Amniotic stem cell (primary cell): Measurements from ENCODE around the gene TNFSF10.

Experiments
- DNase-seq: peaks from one replicate; lab custom pipeline; 2025; lab: John Stamatoyannopoulos, UW

The TNFSF10 gene

GRCh38 chr3:172516318-172517214 is 6.7 kb downstream of the TNFSF10 start:
- no peak for DNase-seq

- no peak for DNase-seq
Measured at GRCh38 chr3:172515130-172515918, 7.9 kb downstream of the TNFSF10 start.

- DNase-seq = no peak
Measured at GRCh38 chr3:172514678-172515077, 8.6 kb downstream of the TNFSF10 start.

- no peak for DNase-seq
Measured at GRCh38 chr3:172513488-172513887, 9.7 kb downstream of the TNFSF10 start.

GRCh38 chr3:172511783-172512762 is 11.2 kb downstream of the TNFSF10 start:
- no peak for DNase-seq

- DNase-seq = no peak
Measured at GRCh38 chr3:172506094-172506493, 17.1 kb downstream of the TNFSF10 start.

GRCh38 chr3:172501540-172501939 is 21.7 kb downstream of the TNFSF10 start:
- no peak for DNase-seq

- DNase-seq = peak; percentile 74
Measured at GRCh38 chr3:172490198-172490669, 33.0 kb downstream of the TNFSF10 start.

- no peak for DNase-seq
Measured at GRCh38 chr3:172478116-172478515, 45.1 kb downstream of the TNFSF10 start.

- DNase-seq = no peak
Measured at GRCh38 chr3:172476347-172476746, 46.9 kb downstream of the TNFSF10 start.

- DNase-seq = no peak
Measured at GRCh38 chr3:172475703-172476102, 47.5 kb downstream of the TNFSF10 start.

GRCh38 chr3:172471903-172472302 is 51.3 kb downstream of the TNFSF10 start:
- DNase-seq = no peak

GRCh38 chr3:172470588-172470987 is 52.6 kb downstream of the TNFSF10 start:
- DNase-seq = no peak

- DNase-seq = no peak
Measured at GRCh38 chr3:172467170-172467824, 55.9 kb downstream of the TNFSF10 start.

GRCh38 chr3:172466553-172467130 is 56.6 kb downstream of the TNFSF10 start:
- DNase-seq = no peak

- no peak for DNase-seq
Measured at GRCh38 chr3:172465281-172465680, 57.9 kb downstream of the TNFSF10 start.

GRCh38 chr3:172464306-172464705 is 58.9 kb downstream of the TNFSF10 start:
- DNase-seq = no peak

- no peak for DNase-seq
Measured at GRCh38 chr3:172461530-172462138, 61.6 kb downstream of the TNFSF10 start.

- DNase-seq = no peak
Measured at GRCh38 chr3:172456404-172456803, 66.8 kb downstream of the TNFSF10 start.
